Colonic mucosa (tissue), 4 donors: Measurements from ENCODE around the gene PECR. TPM values are rescaled to one million over a fixed set of nuclear protein-coding genes. Genes with fewer than 3 reads are reported as not detected.

Experiments
- DNase-seq: peaks from one replicate; pipeline ENCODE4 v3.0.0-alpha.2; 2020
- H3K27ac ChIP-seq: fragments of 200-600 bp; one replicate; pipeline ENCODE4 v1.8.0; 2021
- H3K27me3 ChIP-seq: fragments of 200-600 bp; one replicate; pipeline ENCODE4 v1.8.0; 2021
- H3K36me3 ChIP-seq: fragments of 200-600 bp; one replicate; pipeline ENCODE4 v1.8.0; 2021
- H3K4me1 ChIP-seq: fragments of 200-600 bp; one replicate; pipeline ENCODE4 v1.8.0; 2021; ENCODE audit warnings: mild to moderate bottlenecking
- H3K4me3 ChIP-seq: fragments of 200-600 bp; one replicate; pipeline ENCODE4 v1.8.0; 2021
- H3K9ac ChIP-seq, 2 donors: one replicate each; pipeline ENCODE4 v1.7.0; 2013; ENCODE audit warnings: control low read depth in 2 of 2, low read depth in 2 of 2, low read length in 2 of 2
- H3K9me3 ChIP-seq: fragments of 200-600 bp; one replicate; pipeline ENCODE4 v1.8.0; 2021
- CTCF ChIP-seq: fragments of 200-600 bp; IDR thresholded peaks from one replicate; pipeline ENCODE4 v1.8.0; 2022; ENCODE audit warnings: antibody characterized with exemption, mild to moderate bottlenecking
- intact Hi-C: fragments of 100-400 bp; cut with DNase I; formaldehyde crosslinking; loops from one replicate; pipeline ENCODE4 v1.14.1; 2022
- total RNA-seq, 2 donors: library from RNA; stranded (reverse); fragmentation: NEBNext Ultra II Directional in 1 of 2; extraction: Animal tissue kit (Norgen Biotek cat#: 25700) in 1 of 2; gene quantifications; one replicate each; pipeline ENCODE4 v1.2.1, GENCODE V29; 2021
- donor health status: healthy.
- donor health status: DM: no; HTN: no; CAD: no.
- donor health status: DM: no; HTN: no; CAD: no.

PECR gene
- total RNA-seq, 2 donors from 2014 or later, result 15.9 to 22.5 TPM

DNA sequence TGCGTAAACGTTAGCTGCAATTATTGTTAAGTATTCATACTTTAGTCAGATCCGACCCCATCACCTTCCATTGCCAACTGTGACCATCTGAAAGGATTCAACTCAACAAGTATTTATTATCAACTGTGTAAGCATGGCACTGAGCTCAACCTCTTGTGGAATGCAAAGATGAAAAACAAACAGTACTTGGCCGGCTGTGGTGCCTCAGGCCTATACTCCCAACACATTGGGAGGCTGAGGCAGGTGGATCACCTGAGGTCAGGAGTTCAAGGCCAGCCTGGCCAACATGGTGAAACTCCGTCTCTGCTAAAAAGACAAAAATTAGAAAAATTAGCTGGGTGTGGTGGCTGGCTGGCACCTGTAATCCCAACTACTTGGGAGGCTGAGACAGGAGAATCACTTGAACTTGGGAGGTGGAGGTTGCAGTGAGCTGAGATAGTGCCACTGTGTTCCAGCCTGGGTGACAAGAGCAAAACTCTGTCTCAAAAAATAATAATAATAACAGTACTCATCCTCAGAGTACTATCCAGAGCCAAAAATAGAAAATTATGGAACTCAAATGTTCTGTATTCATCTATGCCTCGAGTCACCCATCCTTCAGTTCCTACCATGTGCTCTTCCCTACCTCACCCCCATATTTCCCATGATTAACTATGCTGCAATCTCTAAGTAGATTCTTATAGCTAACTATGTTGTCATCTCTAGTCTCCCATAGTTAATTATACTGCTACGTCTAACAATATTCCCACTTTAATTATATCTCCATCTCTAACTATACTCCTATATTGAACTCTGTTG, 59.6 kb downstream of the PECR start:
- H3K9me3 ChIP-seq, result no peaks in the 10 kb centered on the region
- intact Hi-C loops, result loop anchor here (5.0 kb wide), 1 partner anchor 70 kb away; no protein-coding TSS in a partner anchor
- H3K4me3 ChIP-seq, result no peak overlapping the region
- no peak overlapping the region for H3K27ac ChIP-seq
- no peak for TF ChIP-seq CTCF
- no peaks in the 10 kb centered on the region for H3K27me3 ChIP-seq
- no peaks in the 10 kb centered on the region for H3K36me3 ChIP-seq
- no peak overlapping the region for H3K9ac ChIP-seq
- no peak for DNase-seq
- H3K4me1 ChIP-seq, result no peaks in the 10 kb centered on the region

- Histone ChIP-seq H3K36me3 (no peaks in the 10 kb centered on the region), H3K4me3 (no peak overlapping the region), H3K9ac (no peak overlapping the region), H3K4me1 (no peaks in the 10 kb centered on the region), H3K27ac (no peak overlapping the region), H3K9me3 (no peaks in the 10 kb centered on the region), H3K27me3 (no peaks in the 10 kb centered on the region)
- no peak for DNase-seq
- no peak for TF ChIP-seq CTCF
- intact Hi-C loops, result no loop called here
Measured at GRCh38 chr2:216018709-216019108, 62.9 kb downstream of the PECR start.

- no peaks in the 10 kb centered on the region for H3K9me3 ChIP-seq
- no peaks in the 10 kb centered on the region for H3K36me3 ChIP-seq
- no peaks in the 10 kb centered on the region for H3K27me3 ChIP-seq
- DNase-seq, result no peak
- H3K4me3 ChIP-seq, result no peak overlapping the region
- H3K27ac ChIP-seq, result no peak overlapping the region
- no peak for TF ChIP-seq CTCF
- no peaks in the 10 kb centered on the region for H3K4me1 ChIP-seq
- H3K9ac ChIP-seq, result no peak overlapping the region
- intact Hi-C loops, result no loop called here
Measured at GRCh38 chr2:216017365-216017764, 64.2 kb downstream of the PECR start.

DNA sequence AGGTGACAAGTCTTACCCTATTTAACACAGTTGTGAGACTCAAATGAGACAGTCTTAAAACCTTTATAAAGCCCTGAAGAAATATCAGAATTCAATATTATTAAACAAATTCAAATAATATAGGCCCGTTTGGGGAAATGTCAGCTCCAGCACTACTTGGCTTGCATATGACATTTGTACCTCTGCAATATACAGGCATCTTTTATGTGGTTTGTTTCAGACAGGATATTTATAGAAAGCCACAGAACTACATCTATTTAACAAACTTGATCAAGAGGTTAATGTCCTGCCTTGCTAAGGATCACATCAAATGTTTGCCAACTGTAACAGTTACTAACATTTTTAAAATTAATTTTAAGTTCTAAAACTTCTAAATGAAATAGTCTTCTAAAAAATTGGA, 65.0 kb downstream of the PECR start:
- Histone ChIP-seq H3K4me3 (no peak overlapping the region), H3K9ac (no peak overlapping the region), H3K9me3 (no peaks in the 10 kb centered on the region), H3K27ac (no peak overlapping the region), H3K36me3 (no peaks in the 10 kb centered on the region), H3K27me3 (no peaks in the 10 kb centered on the region), H3K4me1 (no peaks in the 10 kb centered on the region)
- no peak for DNase-seq
- intact Hi-C loops, result no loop called here
- TF ChIP-seq CTCF, result no peak

DNA sequence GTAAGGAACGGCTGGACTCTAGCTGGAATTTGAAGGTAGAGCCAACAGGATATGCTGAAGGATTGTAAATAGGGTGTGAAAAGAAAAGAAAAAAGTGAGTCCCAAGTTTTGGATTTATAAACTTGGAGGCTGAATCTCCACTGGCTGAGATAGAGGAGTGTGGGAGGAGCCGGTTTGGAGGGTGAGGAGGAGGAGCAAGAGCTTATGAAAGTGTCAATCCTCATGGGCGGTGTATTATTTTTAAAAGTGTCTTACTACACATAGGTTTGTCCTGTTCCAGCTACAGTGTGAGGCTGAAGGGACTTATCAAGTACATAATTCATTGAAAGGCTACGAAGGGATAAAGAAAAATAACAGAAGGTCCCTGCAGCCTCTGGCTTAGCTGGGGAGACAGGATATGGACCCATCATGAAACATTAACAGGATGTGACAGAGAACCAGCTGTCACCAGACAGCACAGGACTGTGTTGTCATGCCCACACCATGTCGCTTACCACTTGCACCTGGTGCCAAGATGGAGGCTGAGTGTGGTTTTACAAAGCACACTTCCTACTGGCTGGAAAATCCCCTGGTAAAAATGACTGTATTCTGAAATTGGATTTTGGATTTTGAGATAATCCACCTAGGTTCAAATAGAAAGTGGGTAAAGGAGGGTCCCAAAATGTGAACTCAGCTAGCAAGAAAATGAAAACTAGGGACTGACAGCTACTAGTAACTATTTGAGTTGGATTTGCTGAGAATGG, 65.7 kb downstream of the PECR start:
- Histone ChIP-seq H3K9ac (no peak overlapping the region), H3K4me3 (no peak overlapping the region), H3K27me3 (no peaks in the 10 kb centered on the region), H3K27ac (no peak overlapping the region), H3K9me3 (no peaks in the 10 kb centered on the region), H3K36me3 (no peaks in the 10 kb centered on the region), H3K4me1 (no peaks in the 10 kb centered on the region)
- TF ChIP-seq CTCF, result no peak
- intact Hi-C loops, result no loop called here
- DNase-seq, result no peak
